Hippocampal formation (tissue), 2 donors: ENCODE results near the gene COL23A1.
A peak's percentile ranks its signal among the peaks of the same experiment; 100 is the strongest.

Source experiments
- DNase-seq, 2 donors: peaks; one replicate each; lab custom pipeline; 2025; lab: John Stamatoyannopoulos, UW

Gene COL23A1

DNA sequence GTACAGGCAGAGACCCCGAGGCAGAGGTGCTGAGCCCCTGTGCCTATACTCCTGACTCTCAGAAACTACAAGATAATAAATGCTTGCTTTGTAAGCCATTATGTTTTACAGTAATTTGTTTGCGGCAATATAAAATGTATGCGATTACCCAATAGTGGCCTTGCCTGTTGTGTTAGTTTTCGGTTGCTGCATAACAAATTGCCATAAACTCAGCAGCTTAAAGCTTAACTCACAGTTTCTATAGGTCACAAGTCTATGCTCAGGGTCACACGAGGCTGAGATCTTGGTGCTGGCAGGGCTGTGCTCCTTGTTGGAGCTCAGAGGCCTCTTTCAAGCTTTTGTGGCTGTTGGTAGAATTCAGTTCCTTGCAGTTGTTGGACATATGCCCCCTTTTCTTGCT lies 114.8 kb downstream of the COL23A1 start:
- no peak for DNase-seq

DNA sequence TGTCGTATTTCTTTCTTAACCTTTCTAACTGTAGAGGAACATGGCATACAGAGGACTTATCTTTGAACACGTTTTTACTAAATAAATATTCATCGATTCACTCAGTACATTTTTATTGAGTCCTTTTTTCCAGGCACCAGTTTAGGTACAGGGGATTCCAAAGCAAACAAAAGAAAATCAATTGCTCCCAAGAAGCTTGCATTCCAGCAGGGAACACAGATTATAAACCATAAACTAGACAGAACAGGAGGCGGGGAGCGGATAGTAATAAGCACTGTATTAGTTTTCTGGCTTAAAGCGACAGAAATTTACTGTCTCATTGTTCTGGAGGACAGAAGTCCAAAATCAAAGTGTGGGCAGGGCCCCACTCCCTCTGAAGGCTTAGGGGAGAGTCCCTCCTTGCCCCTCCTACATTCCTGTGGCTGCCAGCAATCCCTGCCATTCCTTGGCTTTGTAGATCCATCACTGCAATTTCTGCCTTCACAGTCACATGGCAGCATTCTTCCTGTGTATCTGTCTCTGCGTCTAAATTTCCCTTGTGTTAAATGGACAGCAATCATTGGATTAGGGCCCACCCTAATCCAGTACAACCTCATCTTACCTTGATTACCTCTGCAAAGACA lies 115.5 kb downstream of the COL23A1 start:
- no peak for DNase-seq

DNA sequence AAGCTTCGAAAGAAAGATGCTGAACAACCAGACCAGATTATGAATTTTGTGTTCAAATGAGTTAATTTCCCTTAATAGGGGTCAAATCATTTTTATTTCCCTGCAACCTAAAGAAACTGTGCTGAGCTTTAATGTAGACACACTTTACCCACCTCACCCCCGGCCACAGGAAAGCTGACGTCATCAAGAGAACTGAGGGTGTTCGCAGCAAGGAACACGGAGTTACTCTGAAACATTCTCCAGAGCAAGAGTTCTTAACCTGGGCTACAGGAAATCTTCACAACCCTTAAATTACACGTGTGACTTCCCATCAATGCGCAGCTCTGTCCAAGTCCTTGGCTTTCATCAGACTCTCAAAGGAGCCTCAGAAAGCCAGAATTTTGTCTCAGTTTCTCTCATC lies 116.3 kb downstream of the COL23A1 start:
- DNase-seq, result no peak

DNA sequence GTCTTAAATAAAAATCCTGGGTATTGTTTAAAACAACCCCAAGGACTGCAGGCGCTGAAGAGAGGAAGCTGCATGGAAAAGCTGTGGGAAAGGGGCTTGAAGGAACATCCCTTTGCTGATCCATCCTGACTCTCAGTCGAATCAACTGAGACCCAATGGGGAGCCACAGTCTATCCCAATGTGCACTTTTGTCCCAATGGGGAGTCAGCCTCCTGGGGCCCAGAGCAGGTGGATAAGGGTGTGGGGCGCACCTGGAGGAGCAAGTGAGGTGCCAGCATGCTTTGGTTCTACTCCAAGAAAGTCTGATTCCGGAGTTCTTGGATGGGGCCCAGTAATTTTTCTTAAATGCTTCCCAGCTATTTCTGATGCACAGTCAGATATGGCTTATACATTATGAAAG lies 118.1 kb downstream of the COL23A1 start:
- no peak for DNase-seq

DNA sequence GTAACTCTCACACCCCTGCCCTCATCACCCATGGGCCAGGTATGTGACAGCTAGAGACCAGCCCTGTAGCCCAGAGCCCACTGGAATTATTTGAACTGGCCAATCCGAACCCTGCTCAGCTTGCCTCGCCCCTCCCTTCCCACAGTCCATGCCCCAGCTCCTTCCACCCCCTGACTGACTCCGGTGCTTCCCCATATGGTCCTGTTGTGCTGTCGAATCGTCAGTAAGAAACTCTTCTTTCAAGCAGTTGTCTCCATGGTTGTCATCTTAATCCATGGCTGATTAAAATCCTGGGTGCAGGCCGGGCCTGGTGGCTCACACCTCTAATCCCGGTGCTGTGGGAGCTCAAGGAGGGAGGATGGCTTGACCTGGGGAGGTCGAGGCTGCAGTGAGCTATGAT lies 118.5 kb downstream of the COL23A1 start:
- DNase-seq, result no peak

DNA sequence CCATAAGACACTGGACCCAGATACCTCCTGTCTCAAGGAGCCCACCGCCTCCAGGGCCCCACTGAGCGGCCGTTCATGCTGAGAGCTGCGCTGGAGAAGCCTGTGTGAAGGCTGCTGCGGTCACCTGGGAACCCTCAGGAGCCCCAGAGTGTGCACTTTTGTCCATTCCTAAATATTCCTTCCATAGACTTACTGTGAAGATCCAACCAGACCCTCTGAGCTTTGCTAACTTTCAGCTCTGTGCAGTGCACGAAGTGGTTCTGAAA lies 119.5 kb downstream of the COL23A1 start:
- no peak for DNase-seq

DNA sequence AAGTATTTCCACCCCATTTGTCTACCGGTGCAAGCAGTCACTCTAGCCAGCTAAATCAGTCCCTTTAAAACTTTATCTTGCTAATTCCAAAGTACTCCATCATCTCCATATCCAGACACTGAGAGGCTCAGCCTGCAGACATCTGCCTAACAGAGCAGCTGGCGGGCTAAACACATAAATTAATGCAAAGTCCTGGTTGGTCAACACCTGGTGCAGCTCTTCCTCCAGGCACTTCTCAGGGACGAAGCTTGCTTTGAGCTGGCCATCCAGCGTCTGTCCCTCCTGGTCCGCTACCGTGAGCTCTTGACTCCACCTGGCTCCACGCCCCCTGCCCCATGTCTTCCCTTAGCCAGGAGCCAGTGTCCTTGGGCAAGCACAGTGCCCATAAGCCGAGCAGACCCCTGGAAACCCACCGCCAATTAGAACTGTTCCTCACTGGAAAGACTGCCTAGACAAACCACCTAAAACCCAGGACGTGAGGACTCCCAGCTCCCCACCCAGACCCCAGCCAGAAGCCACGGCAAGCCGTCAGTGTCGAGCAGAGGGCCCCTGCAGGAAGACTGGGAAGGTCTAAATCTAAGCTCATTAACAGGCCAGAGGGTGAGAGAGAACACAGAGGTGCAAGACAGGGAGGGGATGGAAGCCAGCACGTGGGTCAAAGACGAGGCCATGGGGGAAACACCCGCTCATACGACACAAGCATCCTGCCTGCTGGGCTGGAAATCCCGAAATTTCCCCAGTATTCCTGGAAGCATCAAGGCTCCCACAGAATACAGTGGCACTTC lies 120.0 kb downstream of the COL23A1 start:
- no peak for DNase-seq

DNA sequence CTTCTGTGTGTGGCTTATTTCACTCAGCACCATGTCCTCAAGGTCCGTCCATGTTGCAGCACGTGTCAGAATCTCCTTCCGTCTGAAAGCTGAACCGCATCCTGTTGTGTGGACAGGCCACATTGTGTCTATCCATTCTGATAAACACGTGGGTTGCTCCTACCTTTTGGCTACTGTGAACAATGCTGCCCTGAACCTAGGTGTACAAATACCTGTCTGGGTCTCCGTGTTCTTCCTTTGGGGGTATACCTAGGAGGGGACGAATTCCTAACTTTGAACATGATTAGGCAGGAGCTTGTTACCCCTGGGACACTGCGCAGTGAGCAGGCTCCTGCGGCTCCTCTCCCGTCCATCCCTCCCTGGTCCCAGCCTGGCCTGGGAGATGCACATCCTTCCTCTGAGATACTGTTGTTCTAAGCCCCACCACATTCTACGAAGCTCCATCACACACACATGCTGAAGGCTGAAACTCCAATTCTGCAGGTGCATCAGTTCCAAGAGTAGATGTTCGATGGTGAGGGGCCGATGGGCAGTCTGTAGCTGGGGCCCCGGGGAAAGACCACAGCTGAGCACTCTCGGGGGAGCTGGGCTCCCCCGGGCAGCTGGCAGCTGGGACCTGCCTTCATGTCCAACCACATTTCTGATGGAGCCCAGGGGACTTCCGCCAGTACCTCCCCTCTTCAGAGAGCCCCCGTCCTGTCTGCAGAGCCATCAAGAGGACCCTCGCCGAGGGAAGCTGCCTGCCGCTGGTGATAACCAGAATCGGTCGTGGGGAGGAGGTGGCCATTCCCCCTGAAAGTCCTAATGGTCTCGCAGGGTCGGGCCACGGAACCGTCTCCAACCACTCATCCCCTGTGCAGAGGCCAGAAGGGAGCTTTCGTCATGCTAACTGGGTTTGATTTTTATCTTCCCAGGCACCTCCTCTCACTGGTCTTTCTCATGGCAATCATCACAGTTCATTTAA lies 120.9 kb downstream of the COL23A1 start:
- DNase-seq, result no peak

DNA sequence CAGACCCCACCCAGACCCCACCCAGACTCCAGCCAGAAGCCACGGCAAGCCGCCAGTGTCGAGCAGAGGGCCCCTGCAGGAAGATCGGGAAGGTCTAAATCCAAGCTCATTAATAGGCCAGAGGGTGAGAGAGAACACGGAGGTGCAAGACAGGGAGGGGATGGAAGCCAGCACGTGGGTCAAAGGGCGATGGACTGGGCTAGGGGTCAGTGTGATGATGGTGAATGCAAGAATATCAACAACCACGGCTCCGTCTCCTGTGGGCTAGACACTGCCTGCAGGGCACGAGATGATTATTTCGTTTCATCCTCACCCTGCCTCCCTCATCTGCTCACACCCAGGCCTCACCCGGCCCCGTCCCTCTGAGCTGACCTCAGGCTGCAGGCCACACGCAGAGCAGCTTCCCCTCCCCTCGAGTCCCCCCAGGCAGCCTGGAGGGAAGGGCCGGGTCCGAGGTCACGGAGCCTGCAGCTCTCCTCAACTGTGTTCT lies 122.0 kb downstream of the COL23A1 start:
- no peak for DNase-seq

DNA sequence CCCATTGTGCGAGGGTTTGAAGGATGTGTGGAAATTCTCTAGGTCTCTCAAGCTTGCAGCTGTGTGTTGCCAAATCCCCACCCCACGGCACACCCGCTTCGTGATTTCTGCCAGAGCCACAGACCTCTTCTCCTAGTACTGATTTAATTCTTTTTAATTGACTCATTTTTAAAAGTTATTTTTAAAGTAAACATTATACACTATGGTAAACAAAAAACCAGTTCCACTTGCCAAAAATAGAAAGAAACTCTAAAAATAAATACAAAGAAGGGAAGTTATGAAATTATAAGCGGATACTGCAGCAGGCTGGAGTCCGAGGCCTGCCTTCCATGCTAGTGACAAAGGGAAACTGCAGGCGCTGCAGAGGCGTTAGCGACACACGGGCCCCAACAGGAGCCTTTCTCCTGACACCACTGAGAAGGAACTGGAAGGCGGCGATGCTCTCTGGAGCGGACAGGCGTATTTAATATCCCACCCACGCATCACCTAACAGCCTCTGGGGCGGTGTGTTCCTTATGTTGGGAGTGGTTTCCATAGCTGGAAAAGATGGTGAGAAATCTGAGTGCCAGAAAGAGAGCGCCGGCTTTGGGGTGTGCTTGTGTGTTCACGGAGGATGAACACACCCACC lies 122.5 kb downstream of the COL23A1 start:
- no peak for DNase-seq

DNA sequence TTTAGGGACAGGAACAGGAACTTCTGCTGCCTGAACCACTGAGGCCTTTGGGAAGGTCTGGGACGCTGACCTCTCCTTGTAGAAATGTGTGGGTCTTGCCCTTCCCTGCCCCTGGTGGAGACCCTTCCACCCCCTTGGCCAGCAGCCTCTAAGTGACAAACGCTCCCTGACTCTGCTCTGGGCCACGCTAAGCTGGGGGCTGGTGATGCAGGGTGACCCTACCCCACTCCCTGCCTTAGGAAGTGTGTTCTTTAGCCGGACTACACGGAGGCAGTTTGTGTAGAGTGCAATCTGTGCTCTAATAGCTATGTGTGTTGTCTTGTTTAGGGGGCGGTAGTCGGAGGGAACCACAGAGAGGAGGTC lies 123.0 kb downstream of the COL23A1 start:
- no peak for DNase-seq

DNA sequence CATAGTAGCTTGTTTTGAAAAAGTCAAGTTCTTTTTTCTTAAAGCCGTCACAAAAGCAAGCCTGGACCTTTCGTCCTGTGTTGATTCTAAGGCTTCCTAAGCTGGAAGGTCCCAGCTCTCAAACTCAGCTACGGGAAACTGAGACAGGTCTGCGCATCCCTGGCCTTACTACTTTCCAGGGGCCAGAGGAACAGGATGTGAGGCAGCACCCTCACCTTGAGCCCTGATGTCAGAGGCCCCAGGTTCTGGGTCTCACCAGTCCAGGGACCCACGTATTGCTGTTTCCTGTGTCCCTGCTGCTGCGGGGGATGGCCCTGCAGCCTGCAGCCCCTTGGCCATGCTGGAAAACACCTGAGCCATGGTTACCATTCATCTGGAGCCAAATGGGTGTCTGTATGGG lies 123.9 kb downstream of the COL23A1 start:
- no peak for DNase-seq

DNA sequence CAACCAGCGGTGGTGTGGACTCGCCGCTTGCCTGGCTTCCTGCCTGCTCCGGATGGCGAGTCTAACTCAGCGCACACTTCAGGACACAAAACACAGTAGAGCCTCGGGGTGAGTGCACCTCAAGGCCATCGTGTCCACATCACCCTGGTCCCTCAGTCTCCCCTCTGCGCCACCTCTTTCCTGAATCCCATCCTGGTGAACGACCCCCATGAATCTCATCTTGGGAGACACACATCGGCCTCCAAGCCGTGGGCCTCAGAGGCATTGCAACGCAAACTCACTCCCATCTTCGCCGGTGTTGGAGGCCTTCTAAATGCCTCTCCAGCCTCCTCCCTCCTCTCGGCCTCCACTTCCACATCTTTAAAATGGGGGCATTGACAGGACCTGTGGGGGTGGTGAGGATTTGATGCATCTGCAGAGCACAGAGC lies 124.3 kb downstream of the COL23A1 start:
- no peak for DNase-seq

DNA sequence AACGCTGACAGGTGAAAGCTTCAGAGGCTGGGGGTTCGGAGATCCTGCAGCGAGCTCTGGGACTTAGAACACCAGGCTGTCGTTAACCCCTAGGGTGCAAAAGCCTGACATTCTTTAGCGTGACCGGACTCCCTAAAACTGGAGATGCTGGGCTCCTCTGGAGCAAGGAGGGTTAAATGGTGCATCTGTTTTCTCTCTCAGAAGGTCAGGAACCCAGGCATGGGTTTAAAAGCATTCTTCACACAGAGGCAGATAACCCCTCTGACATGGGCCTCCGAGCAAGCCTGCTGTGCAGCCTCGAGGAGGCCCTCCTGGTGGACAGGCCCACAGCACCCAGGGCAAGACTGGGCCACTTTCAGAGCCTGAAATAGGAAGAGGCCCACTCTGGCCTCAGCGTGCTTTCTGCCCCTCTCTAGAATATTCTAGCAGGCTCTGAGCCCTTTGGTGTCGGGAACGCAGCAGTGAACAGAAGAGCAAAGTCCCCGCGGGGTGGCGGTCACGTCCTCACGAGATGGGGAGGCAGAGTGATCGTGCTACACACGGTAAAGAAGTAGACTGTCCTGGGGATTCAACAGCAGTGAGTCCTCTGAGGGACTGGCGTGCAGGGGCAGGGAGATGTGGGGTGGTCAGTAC lies 124.8 kb downstream of the COL23A1 start:
- DNase-seq, result no peak

DNA sequence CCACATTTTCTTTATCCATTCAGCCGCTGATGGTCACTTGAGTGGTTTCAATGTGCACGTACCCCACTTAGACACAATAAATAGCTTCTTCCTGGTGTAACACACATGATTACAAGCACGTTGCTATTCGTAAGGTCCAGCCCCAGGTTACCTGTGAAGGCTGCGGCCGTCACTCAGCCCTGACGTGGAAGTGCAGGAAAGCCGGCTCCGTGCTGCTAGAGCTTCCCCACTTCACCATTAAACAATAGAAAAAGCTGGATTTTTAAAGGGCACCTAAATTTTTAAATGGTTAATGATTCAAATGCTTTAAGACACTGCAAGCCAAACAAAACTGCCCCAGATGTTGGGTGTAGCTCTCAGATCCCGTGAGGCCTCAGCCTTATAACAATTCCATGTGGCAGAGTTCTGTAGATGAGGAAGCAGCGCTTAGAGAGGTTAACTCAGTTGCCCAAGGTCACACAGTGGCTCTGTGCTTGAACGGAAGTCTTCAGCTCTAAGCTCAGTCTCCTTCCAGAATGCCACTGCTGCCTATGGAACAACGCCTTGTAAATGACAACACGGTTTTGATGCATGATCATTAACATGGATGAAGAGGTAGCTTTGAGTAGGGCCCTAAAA lies 125.7 kb downstream of the COL23A1 start:
- DNase-seq, result no peak

DNA sequence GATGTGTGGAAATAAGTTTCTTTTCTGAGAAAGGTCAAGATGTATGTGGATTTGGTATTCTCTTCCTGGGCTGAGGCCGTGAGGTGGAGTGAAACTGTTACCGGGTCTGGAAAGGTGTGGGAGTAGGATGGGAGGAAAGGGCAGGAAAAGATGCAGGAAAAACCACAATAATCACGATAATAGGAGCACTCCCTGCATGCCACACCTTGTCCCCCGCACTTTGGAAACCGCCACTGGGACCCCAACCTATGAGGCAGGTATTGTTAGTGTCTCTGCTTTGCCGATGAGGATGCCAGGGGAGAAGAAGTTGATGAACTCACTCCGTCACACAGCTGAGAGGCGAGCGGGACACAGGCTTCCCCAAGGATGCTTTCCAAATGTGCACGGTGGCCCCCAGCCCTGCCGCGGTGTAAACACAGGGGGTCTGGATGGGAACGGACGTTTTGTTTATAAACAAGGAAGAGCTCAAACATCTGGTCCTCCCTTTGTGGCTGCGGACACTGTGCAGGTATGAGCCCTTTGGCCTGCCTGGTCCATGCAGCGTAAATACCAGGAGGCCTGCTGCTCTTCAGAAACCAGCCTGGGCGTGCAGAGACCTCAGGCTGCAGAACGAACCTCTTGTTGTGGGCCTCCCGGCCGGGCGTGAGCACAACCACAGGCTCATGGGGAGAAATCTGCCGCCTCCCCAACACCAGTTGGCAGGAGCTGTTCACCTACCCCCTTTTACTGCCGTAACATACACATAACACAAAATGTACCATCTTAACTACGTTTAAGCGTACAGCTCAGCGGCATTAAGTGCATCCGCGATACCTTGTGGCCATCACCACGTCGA lies 126.7 kb downstream of the COL23A1 start:
- no peak for DNase-seq

DNA sequence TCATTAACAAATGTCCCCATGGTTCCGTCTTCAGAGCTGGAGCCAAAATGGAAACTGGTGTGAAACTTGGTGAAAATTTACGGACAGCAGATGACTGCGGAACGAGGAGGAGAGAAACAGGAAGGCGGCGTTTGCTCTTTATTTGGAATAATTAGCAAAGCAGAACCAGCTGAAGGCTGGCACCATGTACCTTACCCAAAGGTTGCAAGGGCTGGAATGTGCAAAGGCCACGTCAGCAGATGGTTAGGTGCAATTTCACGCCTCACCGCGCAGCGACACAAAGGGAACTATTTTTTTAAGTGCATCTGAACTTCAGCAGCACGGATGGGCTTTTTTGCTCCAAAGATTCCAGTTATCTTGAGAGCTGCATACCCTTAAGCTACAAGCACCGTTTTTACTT lies 127.4 kb downstream of the COL23A1 start:
- no peak for DNase-seq

DNA sequence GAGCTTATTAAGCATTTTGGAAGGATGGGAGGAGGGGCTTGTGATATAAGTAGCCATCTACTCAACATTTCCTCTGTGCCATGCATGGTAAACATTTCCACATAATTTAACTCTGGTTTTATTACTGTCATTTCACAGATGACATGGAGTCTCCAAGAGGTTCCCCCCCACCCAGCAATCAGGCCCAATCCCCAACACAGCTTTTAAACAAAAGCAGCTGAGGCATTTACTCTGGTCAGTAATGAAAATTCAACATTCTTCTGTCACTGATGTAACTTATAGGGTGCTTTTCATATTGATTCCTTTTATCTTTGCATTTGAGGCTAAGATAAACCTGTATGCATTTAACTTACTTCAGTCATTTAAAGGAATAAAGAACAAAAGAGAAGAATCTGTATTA lies 128.1 kb downstream of the COL23A1 start:
- DNase-seq, result no peak

DNA sequence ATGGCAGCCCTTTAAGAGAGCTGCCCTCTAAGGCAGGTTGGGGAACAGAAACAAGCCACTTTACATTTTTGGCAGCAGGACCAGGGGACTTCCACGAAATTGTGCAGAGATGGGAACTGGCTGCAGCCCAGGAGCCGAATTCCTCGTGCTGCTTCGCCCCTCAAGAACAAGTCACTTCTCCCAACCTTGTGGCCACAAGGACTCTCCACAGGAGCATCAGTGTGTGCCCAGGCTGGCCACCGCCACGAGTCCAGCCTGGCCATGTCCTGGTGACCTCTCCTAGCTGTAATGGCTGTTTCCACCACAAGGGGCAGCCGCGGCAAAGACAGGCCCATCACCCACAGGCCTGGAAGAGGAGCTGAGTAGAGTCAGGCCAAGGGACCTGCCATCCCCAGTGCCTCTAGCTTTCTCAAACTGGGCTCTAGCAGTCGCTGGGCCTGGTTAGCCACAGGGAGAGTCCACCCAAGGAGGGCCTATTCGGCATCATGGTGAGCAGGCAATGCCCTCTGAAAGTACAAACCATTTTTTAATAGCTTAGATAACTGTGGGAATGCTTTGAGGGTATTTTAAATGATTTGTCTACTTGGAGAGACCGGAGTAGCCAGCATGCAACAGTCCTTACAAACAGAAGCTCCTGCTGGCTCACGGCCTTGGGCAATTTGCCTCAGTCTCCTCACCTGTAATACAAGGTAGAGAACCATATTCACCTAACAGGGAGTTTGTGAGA lies 129.0 kb downstream of the COL23A1 start:
- peak; percentile 36 to 65 for DNase-seq

DNA sequence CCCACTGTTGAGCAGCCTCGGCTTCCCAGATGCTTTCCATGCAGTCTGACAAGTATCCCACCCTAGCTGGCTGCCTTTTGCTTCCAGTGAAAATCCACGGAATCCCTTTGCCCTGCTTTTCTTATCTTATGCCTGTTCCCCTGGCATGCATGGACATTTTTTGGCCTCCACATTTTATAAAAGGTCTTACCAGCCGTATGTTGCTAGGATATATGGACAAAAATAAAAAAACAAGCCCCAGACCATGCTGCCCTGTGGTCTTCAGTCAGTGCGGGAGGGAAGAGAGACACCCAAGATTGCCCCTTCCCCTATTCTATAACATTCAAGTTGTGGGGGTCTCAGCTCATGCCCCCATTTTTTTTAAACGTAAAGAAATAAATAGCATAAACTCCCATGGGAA lies 129.6 kb downstream of the COL23A1 start:
- DNase-seq, result no peak
